ENCODE measurements around the gene PKDCC. TPM values are rescaled to one million over a fixed set of nuclear protein-coding genes. Genes with fewer than 3 reads are reported as not detected.

Gene PKDCC
- total RNA-seq, 1 donor: not detected

DNA sequence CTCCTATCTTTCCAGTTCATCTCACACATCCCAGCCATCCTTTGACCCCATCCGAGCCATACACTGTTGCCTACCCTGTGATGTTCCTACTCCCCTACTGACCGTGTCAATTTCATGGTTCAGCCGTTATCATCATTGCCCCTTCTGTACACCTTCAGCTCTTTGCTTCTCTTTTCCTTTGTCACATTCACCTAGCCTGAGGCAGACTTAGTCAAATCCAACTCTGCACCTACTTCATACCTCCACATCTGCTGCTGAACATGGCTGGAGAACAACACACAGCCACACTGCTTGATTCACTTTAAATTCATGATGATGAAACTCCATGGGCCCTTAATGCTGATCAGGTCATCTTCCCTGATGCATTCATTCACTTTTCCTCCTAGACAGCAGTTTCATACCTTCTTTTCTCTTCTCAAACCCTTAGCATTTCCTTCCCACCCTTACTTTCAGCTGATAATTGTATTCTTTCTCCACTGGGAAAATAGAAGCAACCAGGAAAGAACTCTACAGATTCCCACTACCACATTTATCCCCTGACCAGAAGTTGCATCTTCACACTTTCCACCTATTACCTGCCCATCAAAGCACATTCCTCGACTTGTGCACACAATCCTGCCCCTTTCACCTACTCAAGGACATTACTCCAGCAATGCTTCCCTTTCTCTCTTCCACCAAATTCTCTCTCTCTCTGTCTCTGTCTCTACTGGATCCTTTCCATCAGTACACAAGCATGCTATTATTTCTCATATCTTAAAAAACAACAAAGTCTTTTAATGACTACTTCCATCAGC lies 59.6 kb downstream of the PKDCC start:
- Histone ChIP-seq H3K4me3 (ENCODE audit: low read length) (no peak overlapping the region), H3K9me3 (ENCODE audit: low read depth, low read length) (no peaks in the 10 kb centered on the region), H3K4me1 (ENCODE audit: insufficient read depth, low read length) (peaks cover 92% of the 10 kb centered on the region), H3K27me3 (ENCODE audit: insufficient read depth, low read length) (no peaks in the 10 kb centered on the region)

Other genes starting within 250 kb of the PKDCC start
- gene EML4, start 121.3 kb downstream of the PKDCC start, total RNA-seq: 178 TPM

All from mononuclear cell (primary cell).